Stimulated activated CD4-positive, alpha-beta T cell treated with anti-CD3 and anti-CD28 coated beads, Interleukin-15, amount 100 ng/mL, for 24 hours (primary cell): ENCODE data around the gene RIN2.
"Not testable (repeated sequence)": the region's sequence is repeated elsewhere in the genome, so short reads cannot be mapped to it uniquely, and the experiment has no call there.

Source experiments
- DNase-seq: peaks from one replicate; pipeline ENCODE4 v3.0.0-alpha.2; 2020

RIN2 gene

DNA sequence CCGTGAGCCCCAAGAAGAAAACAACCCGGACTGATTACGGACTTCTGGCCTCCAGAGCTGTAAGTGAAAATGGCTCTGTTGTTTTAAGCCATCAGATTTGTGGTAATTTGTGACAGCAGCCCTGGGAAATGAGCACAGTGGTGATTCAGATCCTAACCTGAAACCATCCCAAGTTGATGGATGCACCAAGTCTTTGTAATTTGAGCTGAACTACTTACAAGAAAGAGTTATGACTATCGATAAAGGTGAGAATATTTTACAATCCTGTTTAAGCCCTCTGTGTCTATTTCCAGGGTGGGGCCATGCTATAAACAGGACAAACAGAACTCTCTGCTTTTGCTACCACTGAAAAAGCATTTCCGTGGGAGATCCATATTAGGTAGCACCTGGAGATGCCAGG is 19.1 kb upstream of the RIN2 start:
- no peak for DNase-seq

DNA sequence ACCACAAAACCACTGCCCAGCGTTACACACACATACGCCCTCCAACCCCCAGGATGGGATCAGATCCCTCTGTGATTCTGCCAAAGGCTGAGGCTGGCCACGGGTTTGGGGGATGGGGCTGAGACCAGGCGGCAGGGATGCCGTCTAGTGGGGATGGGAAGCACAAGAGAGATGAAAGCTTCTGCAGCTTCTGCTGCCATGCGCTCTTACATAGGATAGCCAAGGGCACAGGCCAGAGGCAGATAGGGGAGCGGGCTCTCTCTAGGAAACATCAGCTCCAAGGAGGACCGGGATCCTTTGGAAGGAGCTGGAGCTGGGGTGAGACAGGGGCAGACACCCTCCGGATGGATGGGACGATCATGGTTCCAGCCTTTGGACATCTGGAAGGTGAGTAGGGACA is 18.7 kb upstream of the RIN2 start:
- DNase-seq: no peak

DNA sequence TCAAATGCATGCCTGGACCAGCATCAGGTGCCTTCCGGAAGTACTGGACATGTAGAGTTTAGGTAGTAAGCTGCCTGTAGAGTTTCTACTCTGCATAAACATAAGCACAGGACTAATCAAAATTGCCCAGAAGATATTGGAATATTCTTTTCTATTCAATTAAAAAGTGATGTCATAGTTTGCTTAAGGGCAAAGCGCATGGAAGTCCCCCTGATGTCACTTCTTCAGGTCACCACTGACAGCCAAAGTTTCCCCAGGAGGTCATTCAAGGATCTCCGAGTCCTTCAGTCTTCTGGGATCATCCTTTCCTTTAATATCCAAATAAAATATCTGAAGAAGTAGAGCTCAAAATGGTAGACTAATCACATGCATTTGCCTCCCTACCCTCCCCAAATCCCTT is 17.5 kb upstream of the RIN2 start:
- DNase-seq: no peak

DNA sequence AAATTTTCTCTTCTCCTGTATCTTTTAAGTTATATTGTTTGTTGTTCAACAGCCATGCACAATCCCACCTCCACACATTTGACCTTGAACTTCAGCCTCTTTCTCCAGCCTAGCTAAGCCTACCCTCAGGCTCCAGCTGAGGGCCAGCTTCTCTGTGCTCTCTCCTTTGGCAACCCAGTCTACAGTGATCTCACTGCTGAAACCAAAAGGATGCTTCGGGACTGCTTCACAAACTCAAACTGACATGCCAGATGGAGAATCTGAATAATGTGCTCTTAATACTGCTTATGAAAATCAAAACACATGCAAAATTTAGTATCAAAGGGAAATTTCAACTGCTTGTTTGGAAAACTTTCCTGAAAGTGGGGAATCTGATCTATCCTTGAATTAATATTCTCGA is 16.1 kb upstream of the RIN2 start:
- DNase-seq: no peak

GRCh38 chr20:19742974-19743639 is 15.0 kb upstream of the RIN2 start:
- no peak for DNase-seq

- DNase-seq: no peak
Measured at GRCh38 chr20:19743640-19743995, 14.4 kb upstream of the RIN2 start.

DNA sequence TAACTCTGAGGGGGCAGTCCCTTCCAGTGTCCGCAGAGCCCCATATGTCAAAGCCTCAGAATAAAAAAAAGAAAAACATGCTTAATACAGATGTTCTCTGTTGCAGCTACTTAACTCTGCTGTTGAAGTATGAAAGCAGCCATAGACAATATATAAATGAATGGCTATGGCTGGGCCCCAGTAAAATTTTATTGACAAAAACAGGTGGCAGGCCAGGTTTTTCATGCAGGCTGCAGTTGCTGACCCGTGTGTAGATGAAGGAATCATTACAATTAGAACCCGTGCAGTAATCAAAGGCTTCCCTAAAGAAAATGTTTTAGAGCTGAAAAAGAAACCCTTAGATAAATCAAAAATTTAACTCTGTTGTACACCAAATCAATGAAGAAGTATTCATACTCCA is 13.0 kb upstream of the RIN2 start:
- DNase-seq: no peak

DNA sequence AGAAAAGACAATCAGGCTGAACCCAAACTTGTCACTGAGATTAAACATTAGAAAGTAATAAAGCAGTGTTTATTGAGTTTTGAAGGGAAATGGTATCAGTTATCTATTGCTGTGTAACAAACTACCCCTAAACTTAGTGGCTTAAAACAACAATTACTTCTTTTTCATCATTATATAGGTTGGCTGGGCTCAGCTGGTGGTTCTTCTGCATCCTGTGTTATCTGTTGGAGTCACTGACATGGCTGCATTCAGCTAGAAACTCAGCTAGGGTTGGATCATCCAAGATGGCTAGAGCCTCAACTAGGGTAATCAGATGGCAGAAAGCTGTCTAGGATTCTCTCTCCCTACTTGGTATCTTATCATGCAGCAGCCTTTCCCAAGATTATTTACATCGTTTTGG is 12.5 kb upstream of the RIN2 start:
- no peak for DNase-seq

DNA sequence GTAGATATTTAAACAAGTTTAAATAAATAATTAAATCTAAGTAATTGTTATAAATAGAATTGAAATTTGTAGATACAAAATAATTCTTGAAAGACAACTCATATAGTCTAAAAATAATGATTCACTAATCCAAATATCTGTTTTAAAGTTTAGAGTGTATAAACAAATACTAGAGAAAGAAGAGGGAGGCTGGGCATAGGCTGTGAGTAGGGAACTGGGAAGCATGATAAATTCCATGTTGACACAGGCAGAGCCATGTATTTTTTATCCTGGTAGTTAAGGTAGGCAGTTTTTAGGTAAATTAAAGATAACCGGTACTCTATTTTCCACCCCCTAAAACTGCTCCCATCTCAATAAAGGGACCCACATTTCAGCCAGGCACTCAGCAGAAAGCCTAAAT is 11.7 kb upstream of the RIN2 start:
- DNase-seq: no peak

DNA sequence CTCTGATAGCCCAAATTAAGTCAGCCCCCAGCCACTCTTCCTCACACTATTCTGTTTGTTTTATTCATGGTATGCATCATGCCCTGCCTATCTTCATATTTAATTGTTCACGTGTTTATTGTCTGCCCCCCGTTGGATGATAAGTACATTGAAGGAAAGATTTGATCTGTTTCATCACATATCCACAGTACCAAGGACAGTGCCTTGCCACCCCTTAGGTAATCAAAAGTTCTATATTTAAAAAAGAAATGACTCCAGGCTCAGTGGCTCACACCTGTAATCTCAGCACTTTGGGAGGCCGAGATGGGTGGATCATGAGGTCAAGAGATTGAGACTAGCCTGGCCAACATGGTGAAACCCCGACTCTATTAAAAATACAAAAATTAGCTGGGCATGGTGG is 10.2 kb upstream of the RIN2 start:
- no peak for DNase-seq

- no peak for DNase-seq
Measured at GRCh38 chr20:19748681-19749080, 9.4 kb upstream of the RIN2 start.

GRCh38 chr20:19749618-19750071 is 8.4 kb upstream of the RIN2 start:
- no peak for DNase-seq

DNA sequence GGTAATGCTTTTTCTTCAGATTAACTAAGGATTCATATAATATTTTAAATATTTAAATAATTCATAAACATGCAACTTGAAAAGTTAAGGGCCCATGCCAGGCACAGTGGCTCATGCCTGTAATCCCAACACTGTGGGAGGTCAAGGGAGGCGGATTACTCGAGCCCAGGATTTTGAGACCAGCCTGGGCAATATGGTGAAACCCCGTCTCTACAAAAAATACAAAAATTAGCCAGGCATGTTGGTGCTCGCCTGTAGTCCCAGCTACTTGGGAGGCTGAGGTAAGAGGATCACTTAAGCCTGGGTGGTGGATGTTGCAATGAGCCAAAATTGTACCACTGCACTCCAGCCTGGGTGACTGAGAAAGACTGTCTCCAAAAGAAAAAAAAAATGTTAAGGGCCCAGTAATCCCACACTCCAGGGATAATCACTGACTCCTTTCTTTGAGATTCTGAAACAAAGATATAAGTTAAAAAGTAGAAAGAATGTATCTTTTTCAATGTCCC is 7.9 kb upstream of the RIN2 start:
- DNase-seq: no peak

GRCh38 chr20:19750907-19751636 is 7.0 kb upstream of the RIN2 start:
- no peak for DNase-seq

DNA sequence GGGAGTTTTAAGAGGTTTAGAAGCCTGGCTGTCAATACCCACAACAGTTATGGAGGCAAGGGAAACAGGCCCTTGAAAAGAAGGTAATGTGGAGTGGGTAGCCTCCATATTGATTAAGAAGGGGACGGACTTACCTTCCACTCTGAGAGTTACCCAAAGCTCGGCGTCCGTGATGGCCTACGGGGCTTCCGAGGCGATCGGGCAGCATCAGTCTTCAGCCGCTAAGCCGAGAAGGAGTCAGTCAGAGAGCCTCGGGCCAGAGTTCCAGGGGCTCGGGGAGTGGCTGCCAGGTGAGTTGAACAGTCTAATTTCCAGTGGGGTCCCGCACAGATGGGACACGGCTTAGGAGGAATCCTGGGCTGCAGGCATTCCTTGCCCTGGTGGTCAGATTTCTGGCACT is 3.9 kb upstream of the RIN2 start:
- DNase-seq: not testable (repeated sequence)

DNA sequence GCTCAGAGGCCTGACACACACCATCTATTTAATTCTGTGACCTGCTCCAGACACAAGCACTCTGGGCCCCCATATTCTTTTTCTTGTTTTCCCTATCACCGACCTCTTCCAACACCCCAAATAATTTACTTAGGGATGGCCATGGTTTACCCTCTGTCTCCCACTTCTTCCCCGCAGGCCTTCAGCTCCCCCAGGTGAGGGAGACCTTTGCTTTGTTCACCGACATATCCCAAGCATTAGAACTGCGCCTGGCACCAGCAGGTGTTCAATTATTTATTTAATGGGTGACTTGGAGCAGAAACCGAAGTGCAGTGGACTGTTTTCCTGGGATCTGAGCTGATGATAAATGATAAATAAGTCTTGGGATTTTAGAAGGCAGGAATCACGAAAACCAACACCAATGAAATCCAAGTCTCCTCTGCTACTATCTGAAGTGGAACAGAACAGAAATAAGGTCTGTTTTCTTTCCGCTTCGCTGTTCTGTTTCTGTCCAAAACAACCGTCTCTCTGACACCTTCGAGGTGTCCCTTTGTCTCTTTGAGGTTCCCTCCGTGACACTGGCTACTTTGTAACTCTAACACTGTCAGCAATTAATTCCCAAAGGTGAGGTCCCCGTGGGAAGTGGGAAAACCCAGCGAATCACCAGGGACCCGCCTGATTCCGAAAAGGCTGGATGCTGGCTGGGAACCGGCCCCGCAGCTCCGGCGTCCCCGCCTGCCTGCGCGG is 1.1 kb upstream of the RIN2 start:
- no peak for DNase-seq

DNA sequence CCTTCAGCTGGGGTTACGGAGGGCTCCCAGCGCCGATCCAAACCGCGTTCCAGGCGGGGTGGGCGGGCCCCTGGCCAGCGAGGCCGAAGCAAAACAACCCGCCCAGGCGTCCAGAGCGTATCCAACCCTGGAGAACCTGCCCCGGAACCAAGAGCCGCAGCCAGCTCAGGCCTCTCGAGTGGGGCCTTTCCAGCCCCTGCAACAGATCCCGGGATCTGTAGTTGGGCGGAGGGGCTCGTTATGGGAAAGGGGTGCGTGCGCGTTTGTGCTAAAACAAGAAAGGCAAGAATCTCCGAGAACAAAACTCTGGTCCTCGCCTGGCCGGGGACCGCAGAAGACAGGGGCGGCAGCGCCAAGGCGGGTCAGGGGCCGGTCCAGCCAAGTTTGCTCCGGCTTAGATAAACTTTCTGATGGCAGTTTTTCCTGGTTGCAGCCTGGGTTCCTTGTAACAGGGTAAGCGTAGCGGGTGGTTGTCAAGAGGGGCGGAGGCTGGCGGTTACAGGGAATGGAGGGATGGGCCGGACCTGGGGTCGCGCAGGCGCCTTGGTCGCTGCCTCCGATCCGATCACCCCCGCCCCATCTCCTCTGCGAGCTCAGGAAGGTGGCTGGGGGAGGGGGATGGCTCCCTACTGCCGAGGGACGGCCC is 448 bp upstream of the RIN2 start:
- DNase-seq: peak; percentile 29

DNA sequence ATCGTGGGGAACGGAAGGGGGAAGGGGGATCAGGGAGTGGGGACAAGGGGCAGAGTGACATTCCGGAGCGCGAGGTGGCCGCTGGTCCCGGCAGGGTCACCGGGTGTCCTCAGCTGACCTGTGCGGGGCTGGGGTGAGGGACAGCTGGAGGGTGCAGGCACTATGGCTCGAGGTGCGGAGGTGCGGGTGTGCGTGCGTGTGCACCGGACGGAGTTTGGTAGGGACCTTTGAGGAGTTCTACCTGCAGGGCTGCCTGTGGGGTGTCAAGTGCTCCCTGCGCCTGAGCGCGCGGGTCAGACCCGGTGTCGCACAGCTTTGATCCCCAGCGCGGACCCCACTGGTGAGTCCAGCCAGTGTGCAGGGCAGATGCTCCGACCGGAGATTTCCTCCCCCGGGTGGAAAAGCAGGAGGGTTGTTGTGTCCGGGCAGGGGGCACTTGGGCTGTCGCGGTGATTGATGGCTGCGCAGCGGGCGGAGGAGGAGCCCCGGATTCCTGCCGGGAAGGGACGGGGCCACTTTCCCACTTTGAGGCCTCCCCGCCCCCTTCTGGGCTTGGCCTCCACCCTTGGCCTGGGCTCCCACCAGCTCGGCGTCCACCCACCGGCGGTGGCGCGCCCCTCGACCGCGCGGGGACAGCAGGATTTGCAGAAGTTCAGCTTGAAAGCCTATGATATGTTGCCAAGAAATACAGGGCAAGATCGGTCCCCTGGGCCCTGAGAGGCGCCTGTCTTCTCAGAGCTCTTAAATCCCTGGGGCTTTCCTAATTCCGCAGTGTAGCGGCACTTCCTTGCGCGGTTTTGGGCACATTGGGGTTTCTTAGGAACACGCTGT is 658 bp downstream of the RIN2 start:
- DNase-seq: peak; percentile 5

- no peak for DNase-seq
Measured at GRCh38 chr20:19760371-19760721, 2.3 kb downstream of the RIN2 start.

- DNase-seq: no peak
Measured at GRCh38 chr20:19761326-19761725, 3.3 kb downstream of the RIN2 start.

- no peak for DNase-seq
Measured at GRCh38 chr20:19761841-19762240, 3.8 kb downstream of the RIN2 start.

DNA sequence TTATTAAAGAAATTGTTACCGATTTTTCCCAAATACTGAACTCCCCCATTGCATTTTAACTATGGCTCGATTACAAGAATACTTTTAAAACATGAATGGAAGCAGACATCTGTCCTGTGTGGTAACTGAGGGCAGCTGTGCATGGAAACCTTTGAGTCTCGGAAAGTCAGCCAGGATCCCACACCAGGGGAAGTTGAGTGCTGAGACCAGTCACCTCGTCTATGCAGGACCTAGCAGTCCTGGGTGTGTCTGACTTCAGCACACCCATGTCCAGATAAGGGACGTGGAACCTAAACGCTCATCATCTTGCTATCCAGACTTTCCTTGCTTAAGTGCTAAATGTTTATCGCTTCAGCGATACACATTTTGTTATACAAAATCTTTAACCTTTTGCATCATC is 6.1 kb downstream of the RIN2 start:
- DNase-seq: no peak

DNA sequence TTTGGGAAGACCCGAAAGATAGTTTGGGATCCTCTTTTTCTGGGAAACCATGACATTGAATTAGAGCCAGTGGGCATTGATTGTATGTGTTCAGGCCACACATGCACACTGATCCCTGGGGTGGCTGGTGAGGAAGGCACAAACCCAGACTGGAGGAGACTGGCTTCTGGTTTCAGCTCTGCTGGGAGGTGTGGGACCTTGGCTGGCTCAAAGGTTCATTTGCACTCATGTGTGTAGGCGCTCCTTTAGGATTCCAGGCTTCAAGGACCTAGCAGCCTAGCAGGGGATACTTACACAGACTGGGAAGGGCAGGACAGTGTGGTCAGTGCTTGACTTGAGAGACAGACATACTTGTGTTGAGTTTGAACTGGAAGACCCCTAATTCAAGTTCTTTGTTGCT is 7.2 kb downstream of the RIN2 start:
- no peak for DNase-seq
